ENCODE data around the gene ZNF124.
"Not testable (repeated sequence)": the region's sequence is repeated elsewhere in the genome, so short reads cannot be mapped to it uniquely, and the experiment has no call there.

ZNF124 gene

DNA sequence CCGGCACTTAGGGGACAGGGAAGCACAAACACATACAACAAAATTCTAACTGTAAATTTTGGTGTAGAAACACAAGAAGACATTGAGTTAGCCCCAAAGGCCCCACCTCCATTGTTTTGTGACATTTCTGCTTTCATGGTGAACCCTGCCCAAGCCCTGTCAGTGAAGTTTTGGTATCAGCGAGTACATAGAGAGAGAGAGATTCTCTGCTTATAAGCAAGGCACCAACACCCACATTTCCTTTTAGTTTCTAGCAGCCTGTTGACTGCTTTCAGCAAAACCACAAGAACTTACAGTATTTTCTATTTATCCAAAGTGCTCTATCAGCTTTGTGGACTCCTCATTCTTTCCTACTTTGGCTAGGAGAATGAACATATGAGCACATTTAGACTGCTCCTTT lies 24.0 kb downstream of the ZNF124 start:
- DNase-seq (ENCODE audit: low read depth in 1 of 2, low spot score in 1 of 2), result no peak
- no peak for TF ChIP-seq JUND (IDR thresholded peaks at IDR 0.05; ENCODE audit: low read depth)
- in situ Hi-C loops (cut with HindIII; ENCODE audit: low pct_unique_long_range_greater_than_20kb, low sequenced_read_pairs), result no loop called here

GRCh38 chr1:247147120-247147519 lies 24.7 kb downstream of the ZNF124 start:
- in situ Hi-C loops (cut with HindIII; ENCODE audit: low pct_unique_long_range_greater_than_20kb, low sequenced_read_pairs); DNase-seq (ENCODE audit: low read depth in 1 of 2, low spot score in 1 of 2): not testable (repeated sequence)

DNA sequence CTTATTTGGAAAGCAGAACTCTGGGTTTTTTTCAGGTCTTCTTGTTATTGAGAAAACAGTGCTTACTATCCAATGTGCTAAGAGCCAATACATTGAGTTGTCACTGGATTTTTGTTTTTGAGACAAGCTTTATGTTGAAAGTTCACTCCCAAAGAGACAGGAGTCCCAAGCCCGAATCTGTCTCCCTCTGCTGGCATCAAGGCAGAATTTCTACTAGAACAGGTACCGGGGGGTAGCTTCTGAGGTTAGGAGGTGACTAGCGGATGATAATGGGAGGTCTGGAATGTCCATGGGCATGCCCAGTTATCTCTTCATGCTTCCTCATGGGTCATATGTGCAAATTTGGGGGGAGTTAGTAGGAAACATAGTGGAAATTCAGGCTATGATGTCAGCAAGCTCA lies 25.1 kb downstream of the ZNF124 start:
- in situ Hi-C loops (cut with HindIII; ENCODE audit: low pct_unique_long_range_greater_than_20kb, low sequenced_read_pairs), result no loop called here
- DNase-seq (ENCODE audit: low read depth in 1 of 2, low spot score in 1 of 2), result peak in 1 of 2 experiments; percentile 18
- TF ChIP-seq JUND (IDR thresholded peaks at IDR 0.05; ENCODE audit: low read depth), result no peak

DNA sequence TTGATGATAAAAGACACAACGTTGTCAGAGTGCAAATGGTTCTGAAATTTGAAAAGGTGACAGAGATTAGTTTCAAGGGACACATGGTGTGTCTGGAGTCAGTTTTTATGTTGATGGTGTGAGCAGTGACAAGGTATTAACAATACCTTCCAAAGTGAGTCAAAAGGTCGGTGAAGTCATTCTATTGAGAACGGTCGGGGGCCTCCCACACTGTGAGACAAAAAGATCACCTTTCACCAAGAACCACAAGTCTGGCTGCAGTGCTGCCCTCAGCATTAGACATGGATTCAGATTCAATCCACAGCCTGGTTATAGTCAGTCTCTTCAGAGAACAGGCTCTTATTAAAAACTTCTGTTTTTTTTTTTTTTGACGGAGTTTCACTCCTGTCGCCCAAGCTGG lies 26.5 kb downstream of the ZNF124 start:
- DNase-seq (ENCODE audit: low read depth in 1 of 2, low spot score in 1 of 2), result no peak
- no peak for TF ChIP-seq JUND (IDR thresholded peaks at IDR 0.05; ENCODE audit: low read depth)
- in situ Hi-C loops (cut with HindIII; ENCODE audit: low pct_unique_long_range_greater_than_20kb, low sequenced_read_pairs), result no loop called here

GRCh38 chr1:247139557-247139956 lies 32.3 kb downstream of the ZNF124 start:
- DNase-seq (ENCODE audit: low read depth in 1 of 2, low spot score in 1 of 2); in situ Hi-C loops (cut with HindIII; ENCODE audit: low pct_unique_long_range_greater_than_20kb, low sequenced_read_pairs): not testable (repeated sequence)

- DNase-seq (ENCODE audit: low read depth in 1 of 2, low spot score in 1 of 2), result no peak
Observed at GRCh38 chr1:247131236-247131635, 40.6 kb downstream of the ZNF124 start.

DNA sequence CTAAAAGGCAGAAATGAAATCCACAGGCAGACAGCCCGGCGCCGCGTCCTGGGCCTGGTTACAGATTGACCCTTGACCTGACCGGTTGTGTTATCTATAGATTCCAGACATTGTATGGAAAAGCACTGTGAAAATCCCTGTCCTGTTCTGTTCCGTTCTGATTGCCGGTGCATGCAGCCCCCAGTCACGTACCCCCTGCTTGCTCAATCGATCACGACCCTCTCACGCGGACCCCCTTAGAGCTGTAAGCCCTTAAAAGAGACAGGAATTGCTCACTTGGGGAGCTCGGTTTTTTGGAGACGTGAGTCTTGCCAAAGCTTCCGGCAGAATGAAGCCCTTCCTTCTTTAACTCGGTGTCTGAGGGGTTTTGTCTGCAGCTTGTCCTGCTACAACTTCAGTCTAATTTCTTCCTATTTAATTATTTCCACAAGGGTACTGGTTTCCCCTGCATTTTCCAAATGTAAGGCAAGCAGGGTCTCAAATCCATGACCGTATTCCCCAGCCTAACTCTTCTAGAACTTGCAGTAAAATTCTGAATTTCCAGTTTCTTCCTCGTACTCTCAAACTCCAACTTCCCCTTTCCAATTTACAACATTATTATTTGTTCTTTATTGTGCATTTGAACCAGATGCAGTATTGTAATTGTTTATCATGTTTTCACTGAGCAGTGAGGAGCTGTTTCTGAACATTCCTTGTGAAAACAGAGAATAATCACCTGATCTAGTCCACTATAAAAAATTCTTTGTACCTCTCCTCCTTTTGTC lies 44.1 kb downstream of the ZNF124 start:
- in situ Hi-C loops (cut with HindIII; ENCODE audit: low pct_unique_long_range_greater_than_20kb, low sequenced_read_pairs); DNase-seq (ENCODE audit: low read depth in 1 of 2, low spot score in 1 of 2): not testable (repeated sequence)

More at GRCh38 chr1:247131236-247131635, 40.6 kb downstream of the ZNF124 start:
- TF ChIP-seq JUND (IDR thresholded peaks at IDR 0.05; ENCODE audit: low read depth), result no peak
- in situ Hi-C loops (cut with HindIII; ENCODE audit: low pct_unique_long_range_greater_than_20kb, low sequenced_read_pairs), result no loop called here

DNA sequence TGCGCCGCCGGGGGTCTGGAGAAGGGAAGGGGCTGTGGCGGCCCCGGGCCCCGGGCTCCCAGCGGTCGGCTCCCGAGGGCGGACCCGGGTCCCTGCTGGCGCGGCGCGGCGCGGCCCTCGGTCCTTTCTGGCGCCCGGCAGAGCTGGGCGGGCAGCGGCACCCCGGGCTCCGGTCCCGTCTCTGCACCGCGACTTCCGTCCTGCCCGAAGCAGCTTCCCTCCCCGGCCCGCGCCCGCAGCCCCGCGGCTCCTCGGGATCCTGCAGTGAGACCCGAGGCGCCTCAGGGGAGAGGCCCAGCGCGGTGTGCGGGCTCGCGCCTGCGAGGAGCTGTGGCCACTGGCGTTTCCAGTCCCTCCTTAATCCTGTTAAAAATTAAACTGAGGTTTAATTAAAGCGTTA lies 45.2 kb downstream of the ZNF124 start:
- in situ Hi-C loops (cut with HindIII; ENCODE audit: low pct_unique_long_range_greater_than_20kb, low sequenced_read_pairs); DNase-seq (ENCODE audit: low read depth in 1 of 2, low spot score in 1 of 2): not testable (repeated sequence)

- in situ Hi-C loops (cut with HindIII; ENCODE audit: low pct_unique_long_range_greater_than_20kb, low sequenced_read_pairs); DNase-seq (ENCODE audit: low read depth in 1 of 2, low spot score in 1 of 2): not testable (repeated sequence)
Observed at GRCh38 chr1:247126166-247126565, 45.7 kb downstream of the ZNF124 start.

GRCh38 chr1:247121382-247121781 lies 50.4 kb downstream of the ZNF124 start:
- in situ Hi-C loops (cut with HindIII; ENCODE audit: low pct_unique_long_range_greater_than_20kb, low sequenced_read_pairs), result no loop called here
- no peak for TF ChIP-seq JUND (IDR thresholded peaks at IDR 0.05; ENCODE audit: low read depth)
- no peak for DNase-seq (ENCODE audit: low read depth in 1 of 2, low spot score in 1 of 2)

GRCh38 chr1:247120408-247120668 lies 51.5 kb downstream of the ZNF124 start:
- in situ Hi-C loops (cut with HindIII; ENCODE audit: low pct_unique_long_range_greater_than_20kb, low sequenced_read_pairs); DNase-seq (ENCODE audit: low read depth in 1 of 2, low spot score in 1 of 2): not testable (repeated sequence)

- TF ChIP-seq JUND (IDR thresholded peaks at IDR 0.05; ENCODE audit: low read depth), result no peak
- in situ Hi-C loops (cut with HindIII; ENCODE audit: low pct_unique_long_range_greater_than_20kb, low sequenced_read_pairs), result no loop called here
- no peak for DNase-seq (ENCODE audit: low read depth in 1 of 2, low spot score in 1 of 2)
Observed at GRCh38 chr1:247119600-247120407, 52.0 kb downstream of the ZNF124 start.

GRCh38 chr1:247118946-247119446 lies 52.8 kb downstream of the ZNF124 start:
- in situ Hi-C loops (cut with HindIII; ENCODE audit: low pct_unique_long_range_greater_than_20kb, low sequenced_read_pairs), result no loop called here
- no peak for TF ChIP-seq JUND (IDR thresholded peaks at IDR 0.05; ENCODE audit: low read depth)
- peak in 1 of 2 experiments; percentile 63 for DNase-seq (ENCODE audit: low read depth in 1 of 2, low spot score in 1 of 2)
